OCI-LY7 (cell line): ENCODE measurements around the gene OR13C4.

Experiments
- CTCF ChIP-seq: fragments of 200-600 bp; sonication (generic); conservative IDR thresholded peaks from 2 replicates; pipeline ENCODE4 v1.5.1; 2014; ENCODE audit warnings: mild to moderate bottlenecking, antibody characterized with exemption, low read length, moderate library complexity, mixed read lengths
- EZH2phosphoT487 ChIP-seq: fragments of 200-600 bp; sonication (generic); IDR thresholded peaks from 2 replicates; pipeline ENCODE4 v1.6.1; 2018; ENCODE audit warnings: low read depth, borderline replicate concordance, mild to moderate bottlenecking, mixed run types, antibody characterized with exemption, low read length, moderate library complexity, mixed read lengths

DNA sequence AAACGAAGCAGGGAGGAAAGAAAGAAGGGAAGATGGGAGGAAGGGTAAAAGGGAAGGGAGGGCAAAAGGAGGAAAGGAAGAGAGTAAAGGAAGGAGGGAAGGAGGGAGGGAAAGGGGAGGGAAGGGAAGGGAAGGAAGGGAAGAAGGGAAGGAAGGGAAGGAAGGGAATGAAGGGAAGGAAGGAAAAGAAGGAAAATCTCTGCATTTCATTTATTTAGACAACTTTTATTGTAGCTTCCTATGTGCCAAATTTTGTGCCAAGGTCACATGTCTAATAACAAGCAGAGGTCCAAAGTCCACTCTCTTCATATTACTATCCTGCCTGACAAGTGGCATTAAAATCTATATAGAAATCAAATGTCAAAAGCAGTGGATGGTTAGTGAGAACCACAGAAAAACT, 12.3 kb upstream of the OR13C4 start:
- TF ChIP-seq CTCF, result no peak
- TF ChIP-seq EZH2phosphoT487, result no peak
